ENCODE measurements around the gene MRE11.
A peak's percentile ranks its signal among the peaks of the same experiment; 100 is the strongest.

MRE11 gene

GRCh38 chr11:94525546-94526324 is 32.1 kb upstream of the MRE11 start:
- Histone ChIP-seq H3K4me3 (ENCODE audit: insufficient read depth, low read depth, low read length, poor library complexity, severe bottlenecking) (no peak overlapping the region), H3K27me3 (replicated peaks; ENCODE audit: control insufficient read depth, insufficient read depth, low read length, poor library complexity, severe bottlenecking) (no peaks in the 10 kb centered on the region)
- DNase-seq, result no peak

GRCh38 chr11:94524341-94524740 is 30.7 kb upstream of the MRE11 start:
- no peaks in the 10 kb centered on the region for H3K9me3 ChIP-seq (ENCODE audit: control insufficient read depth, low read length)
- DNase-seq, result no peak
- H3K4me1 ChIP-seq (ENCODE audit: control insufficient read depth, insufficient read depth, low read length, poor library complexity, severe bottlenecking), result no peaks in the 10 kb centered on the region
- H3K36me3 ChIP-seq (ENCODE audit: control insufficient read depth, insufficient read depth, low read length), result no peaks in the 10 kb centered on the region
- H3K27ac ChIP-seq (ENCODE audit: insufficient read depth, low read length, poor library complexity, severe bottlenecking), result no peak overlapping the region
- H3K4me3 ChIP-seq (ENCODE audit: insufficient read depth, low read depth, low read length, poor library complexity, severe bottlenecking), result no peak overlapping the region
- no peaks in the 10 kb centered on the region for H3K27me3 ChIP-seq (replicated peaks; ENCODE audit: control insufficient read depth, insufficient read depth, low read length, poor library complexity, severe bottlenecking)

More at GRCh38 chr11:94525546-94526324, 32.1 kb upstream of the MRE11 start:
- Histone ChIP-seq H3K9me3 (ENCODE audit: control insufficient read depth, low read length) (no peaks in the 10 kb centered on the region), H3K27ac (ENCODE audit: insufficient read depth, low read length, poor library complexity, severe bottlenecking) (no peak overlapping the region), H3K4me1 (ENCODE audit: control insufficient read depth, insufficient read depth, low read length, poor library complexity, severe bottlenecking) (no peaks in the 10 kb centered on the region), H3K36me3 (ENCODE audit: control insufficient read depth, insufficient read depth, low read length) (no peaks in the 10 kb centered on the region)

- Histone ChIP-seq H3K4me1 (ENCODE audit: control insufficient read depth, insufficient read depth, low read length, poor library complexity, severe bottlenecking) (no peaks in the 10 kb centered on the region), H3K9me3 (ENCODE audit: control insufficient read depth, low read length) (no peaks in the 10 kb centered on the region), H3K27me3 (replicated peaks; ENCODE audit: control insufficient read depth, insufficient read depth, low read length, poor library complexity, severe bottlenecking) (no peaks in the 10 kb centered on the region), H3K36me3 (ENCODE audit: control insufficient read depth, insufficient read depth, low read length) (no peaks in the 10 kb centered on the region), H3K4me3 (ENCODE audit: insufficient read depth, low read depth, low read length, poor library complexity, severe bottlenecking) (no peak overlapping the region), H3K27ac (ENCODE audit: insufficient read depth, low read length, poor library complexity, severe bottlenecking) (no peak overlapping the region)
- DNase-seq, result no peak
Observed at GRCh38 chr11:94521684-94522083, 28.0 kb upstream of the MRE11 start.

GRCh38 chr11:94519478-94520084 is 25.9 kb upstream of the MRE11 start:
- Histone ChIP-seq H3K27ac (ENCODE audit: insufficient read depth, low read length, poor library complexity, severe bottlenecking) (no peak overlapping the region), H3K9me3 (ENCODE audit: control insufficient read depth, low read length) (no peaks in the 10 kb centered on the region), H3K36me3 (ENCODE audit: control insufficient read depth, insufficient read depth, low read length) (no peaks in the 10 kb centered on the region), H3K27me3 (replicated peaks; ENCODE audit: control insufficient read depth, insufficient read depth, low read length, poor library complexity, severe bottlenecking) (no peaks in the 10 kb centered on the region), H3K4me3 (ENCODE audit: insufficient read depth, low read depth, low read length, poor library complexity, severe bottlenecking) (no peak overlapping the region), H3K4me1 (ENCODE audit: control insufficient read depth, insufficient read depth, low read length, poor library complexity, severe bottlenecking) (no peaks in the 10 kb centered on the region)
- DNase-seq, result no peak

GRCh38 chr11:94518300-94518699 is 24.7 kb upstream of the MRE11 start:
- DNase-seq, result no peak
- Histone ChIP-seq H3K4me1 (ENCODE audit: control insufficient read depth, insufficient read depth, low read length, poor library complexity, severe bottlenecking) (no peaks in the 10 kb centered on the region), H3K9me3 (ENCODE audit: control insufficient read depth, low read length) (no peaks in the 10 kb centered on the region), H3K36me3 (ENCODE audit: control insufficient read depth, insufficient read depth, low read length) (no peaks in the 10 kb centered on the region), H3K4me3 (ENCODE audit: insufficient read depth, low read depth, low read length, poor library complexity, severe bottlenecking) (no peak overlapping the region), H3K27ac (ENCODE audit: insufficient read depth, low read length, poor library complexity, severe bottlenecking) (no peak overlapping the region), H3K27me3 (replicated peaks; ENCODE audit: control insufficient read depth, insufficient read depth, low read length, poor library complexity, severe bottlenecking) (no peaks in the 10 kb centered on the region)

- Histone ChIP-seq H3K36me3 (ENCODE audit: control insufficient read depth, insufficient read depth, low read length) (no peaks in the 10 kb centered on the region), H3K27me3 (replicated peaks; ENCODE audit: control insufficient read depth, insufficient read depth, low read length, poor library complexity, severe bottlenecking) (no peaks in the 10 kb centered on the region), H3K9me3 (ENCODE audit: control insufficient read depth, low read length) (no peaks in the 10 kb centered on the region), H3K4me3 (ENCODE audit: insufficient read depth, low read depth, low read length, poor library complexity, severe bottlenecking) (no peak overlapping the region), H3K27ac (ENCODE audit: insufficient read depth, low read length, poor library complexity, severe bottlenecking) (no peak overlapping the region), H3K4me1 (ENCODE audit: control insufficient read depth, insufficient read depth, low read length, poor library complexity, severe bottlenecking) (peaks cover 9% of the 10 kb centered on the region)
- no peak for DNase-seq
Observed at GRCh38 chr11:94516725-94517124, 23.1 kb upstream of the MRE11 start.

GRCh38 chr11:94515398-94515797 is 21.8 kb upstream of the MRE11 start:
- no peaks in the 10 kb centered on the region for H3K9me3 ChIP-seq (ENCODE audit: control insufficient read depth, low read length)
- H3K27me3 ChIP-seq (replicated peaks; ENCODE audit: control insufficient read depth, insufficient read depth, low read length, poor library complexity, severe bottlenecking), result no peaks in the 10 kb centered on the region
- no peak overlapping the region for H3K27ac ChIP-seq (ENCODE audit: insufficient read depth, low read length, poor library complexity, severe bottlenecking)
- H3K4me1 ChIP-seq (ENCODE audit: control insufficient read depth, insufficient read depth, low read length, poor library complexity, severe bottlenecking), result peaks cover 9% of the 10 kb centered on the region
- H3K4me3 ChIP-seq (ENCODE audit: insufficient read depth, low read depth, low read length, poor library complexity, severe bottlenecking), result no peak overlapping the region
- no peak for DNase-seq
- H3K36me3 ChIP-seq (ENCODE audit: control insufficient read depth, insufficient read depth, low read length), result no peaks in the 10 kb centered on the region

GRCh38 chr11:94513091-94513490 is 19.4 kb upstream of the MRE11 start:
- Histone ChIP-seq H3K27me3 (replicated peaks; ENCODE audit: control insufficient read depth, insufficient read depth, low read length, poor library complexity, severe bottlenecking) (no peaks in the 10 kb centered on the region), H3K27ac (ENCODE audit: insufficient read depth, low read length, poor library complexity, severe bottlenecking) (no peak overlapping the region), H3K9me3 (ENCODE audit: control insufficient read depth, low read length) (no peaks in the 10 kb centered on the region), H3K4me3 (ENCODE audit: insufficient read depth, low read depth, low read length, poor library complexity, severe bottlenecking) (no peak overlapping the region), H3K36me3 (ENCODE audit: control insufficient read depth, insufficient read depth, low read length) (no peaks in the 10 kb centered on the region), H3K4me1 (ENCODE audit: control insufficient read depth, insufficient read depth, low read length, poor library complexity, severe bottlenecking) (peaks cover 9% of the 10 kb centered on the region)
- DNase-seq, result no peak

GRCh38 chr11:94511932-94512781 is 18.5 kb upstream of the MRE11 start, which contains the start of gene C11orf97:
Gene C11orf97 (plus strand): TSS chr11:94512461. CDS start chr11:94512529, 68 bp downstream.
- no peaks in the 10 kb centered on the region for H3K9me3 ChIP-seq (ENCODE audit: control insufficient read depth, low read length)
- peak within 1 kb of the TSS; percentile 54 for H3K4me3 ChIP-seq (ENCODE audit: insufficient read depth, low read depth, low read length, poor library complexity, severe bottlenecking)
- H3K4me1 ChIP-seq (ENCODE audit: control insufficient read depth, insufficient read depth, low read length, poor library complexity, severe bottlenecking), result peaks cover 9% of the 10 kb centered on the region
- H3K27ac ChIP-seq (ENCODE audit: insufficient read depth, low read length, poor library complexity, severe bottlenecking), result no peak within 1 kb of the TSS
- no peaks in the 10 kb centered on the region for H3K27me3 ChIP-seq (replicated peaks; ENCODE audit: control insufficient read depth, insufficient read depth, low read length, poor library complexity, severe bottlenecking)
- H3K36me3 ChIP-seq (ENCODE audit: control insufficient read depth, insufficient read depth, low read length), result no peaks in the 10 kb centered on the region
- peak; percentile 16 to 21 (median 19) for DNase-seq

All from effector memory CD4-positive, alpha-beta T cell (primary cell).